Lung (tissue), 12 donors: ENCODE results near the gene VASN. TPM values are rescaled to one million over a fixed set of nuclear protein-coding genes. Genes with fewer than 3 reads are reported as not detected.

Experiments
- ATAC-seq: fragments of 200-7000 bp; cut with Tn5 transposase; one replicate; pipeline ENCODE4 v1.9.1; 2020; ENCODE audit warnings: moderate number of reproducible peaks; ENCODE audit not compliant: insufficient read depth, low FRiP score
- DNase-seq, 3 donors: peaks; one replicate each; pipeline ENCODE4 v3.0.0-alpha.2; 2013 to 2017
- H3K27ac ChIP-seq, 2 donors: one replicate each; pipeline ENCODE4 v1.5.1; 2013; ENCODE audit warnings: mild to moderate bottlenecking in 2 of 2, moderate library complexity in 2 of 2, control low read depth in 1 of 2, inconsistent platforms in 1 of 2, low read depth in 1 of 2, low read length in 1 of 2
- H3K27me3 ChIP-seq, 3 donors: one replicate each; pipeline ENCODE4 v1.5.1; 2013; ENCODE audit warnings: low read length in 2 of 3; ENCODE audit not compliant: control insufficient read depth in 3 of 3, insufficient read depth in 3 of 3
- H3K36me3 ChIP-seq, 4 donors: one replicate each; pipeline ENCODE4 v1.5.1; 2013; ENCODE audit warnings: low read length in 4 of 4, mild to moderate bottlenecking in 1 of 4, moderate library complexity in 1 of 4; ENCODE audit not compliant: control insufficient read depth in 4 of 4, insufficient read depth in 4 of 4
- H3K4me1 ChIP-seq, 5 donors: one replicate each; pipeline ENCODE4 v1.5.1; 2013; ENCODE audit warnings: low read length in 5 of 5, mild to moderate bottlenecking in 2 of 5, moderate library complexity in 1 of 5; ENCODE audit not compliant: control insufficient read depth in 5 of 5, insufficient read depth in 5 of 5
- H3K4me3 ChIP-seq: one replicate; pipeline ENCODE4 v1.5.1; 2013; ENCODE audit warnings: mild to moderate bottlenecking, control low read depth, moderate library complexity
- H3K9ac ChIP-seq, 2 donors: one replicate each; pipeline ENCODE4 v1.5.1; 2013; ENCODE audit warnings: low read length in 2 of 2, control low read depth in 1 of 2; ENCODE audit not compliant: insufficient read depth in 1 of 2
- H3K9me3 ChIP-seq, 4 donors: one replicate each; pipeline ENCODE4 v1.5.1; 2013; ENCODE audit warnings: low read length in 3 of 4, mild to moderate bottlenecking in 1 of 4, moderate library complexity in 1 of 4; ENCODE audit not compliant: control insufficient read depth in 4 of 4, insufficient read depth in 3 of 4
- WGBS, 2 donors: extraction: QIAGEN DNeasy Blood & Tissue Kit; methylation state at CpG; one replicate each; pipeline ENCODE4 v1.1.7; 2013; 5-methylcytosine and 5-hydroxymethylcytosine counted together
- polyA plus RNA-seq, 2 donors: library from polyadenylated mRNA; stranded (reverse); fragments of 200-250 nt; gene quantifications; one replicate each; pipeline ENCODE4 v1.2.1, GENCODE V29; 2013
- total RNA-seq, 2 donors: library from RNA; depleted of rRNA in 1 of 2; stranded (reverse); fragments of >200 nt in 1 of 2; gene quantifications; one replicate each; pipeline ENCODE4 v1.2.1, GENCODE V29; 2014 to 2021
- TF ChIP-seq, protein P1 (sequence below): IDR thresholded peaks from 2 replicates; pipeline ENCODE4 v1.5.1; 2012; ENCODE audit warnings: mild to moderate bottlenecking; ENCODE audit errors: control extremely low read depth, extremely low read depth
- donor health status: control.
- donor health status: control.
- donor health status: Bipolar disorder and iron deficiency.
- donor health status: healthy.
- donor health status: DM: yes; HTN: yes; CAD: no.

Gene VASN
- total and polyA plus RNA-seq, 4 donors = 18.8 to 42.9 (median 31.3) TPM

DNA sequence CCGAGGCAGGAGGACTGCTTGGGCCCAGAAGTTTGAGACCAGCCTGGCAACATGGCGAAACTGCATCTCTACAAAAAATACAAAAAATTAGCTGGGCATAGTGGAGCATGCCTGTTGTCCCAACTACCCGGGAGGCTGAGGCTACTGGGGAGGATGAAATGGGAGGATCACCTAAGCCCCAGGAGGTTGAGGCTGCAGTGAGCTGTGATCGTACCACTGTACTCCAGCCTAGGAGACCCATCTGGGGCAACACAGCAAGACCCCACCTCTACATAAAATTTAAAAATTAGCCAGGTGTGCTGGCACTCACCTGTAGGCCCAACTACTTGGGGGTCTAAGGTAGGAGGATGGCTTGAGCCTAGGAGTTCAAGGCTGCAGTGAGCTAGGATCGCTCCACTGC is 22.3 kb upstream of the VASN start:
- DNase-seq (no peak), ATAC-seq (no peak)
- no peak overlapping the region for H3K9ac ChIP-seq
- H3K4me1 ChIP-seq = peaks cover 0 to 12% (median 0%) of the 10 kb centered on the region in 5 donors
- H3K4me3 ChIP-seq = no peak overlapping the region
- TF ChIP-seq, protein P1, sequence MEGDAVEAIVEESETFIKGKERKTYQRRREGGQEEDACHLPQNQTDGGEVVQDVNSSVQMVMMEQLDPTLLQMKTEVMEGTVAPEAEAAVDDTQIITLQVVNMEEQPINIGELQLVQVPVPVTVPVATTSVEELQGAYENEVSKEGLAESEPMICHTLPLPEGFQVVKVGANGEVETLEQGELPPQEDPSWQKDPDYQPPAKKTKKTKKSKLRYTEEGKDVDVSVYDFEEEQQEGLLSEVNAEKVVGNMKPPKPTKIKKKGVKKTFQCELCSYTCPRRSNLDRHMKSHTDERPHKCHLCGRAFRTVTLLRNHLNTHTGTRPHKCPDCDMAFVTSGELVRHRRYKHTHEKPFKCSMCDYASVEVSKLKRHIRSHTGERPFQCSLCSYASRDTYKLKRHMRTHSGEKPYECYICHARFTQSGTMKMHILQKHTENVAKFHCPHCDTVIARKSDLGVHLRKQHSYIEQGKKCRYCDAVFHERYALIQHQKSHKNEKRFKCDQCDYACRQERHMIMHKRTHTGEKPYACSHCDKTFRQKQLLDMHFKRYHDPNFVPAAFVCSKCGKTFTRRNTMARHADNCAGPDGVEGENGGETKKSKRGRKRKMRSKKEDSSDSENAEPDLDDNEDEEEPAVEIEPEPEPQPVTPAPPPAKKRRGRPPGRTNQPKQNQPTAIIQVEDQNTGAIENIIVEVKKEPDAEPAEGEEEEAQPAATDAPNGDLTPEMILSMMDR = no peak
- 95 to 96% methylated on average over 5 of the region's 5 CpGs for WGBS, 2 donors
- H3K36me3 ChIP-seq = peaks cover 0 to 2% (median 0%) of the 10 kb centered on the region in 4 donors
- no peaks in the 10 kb centered on the region for H3K27me3 ChIP-seq
- no peak overlapping the region for H3K27ac ChIP-seq
- H3K9me3 ChIP-seq = no peaks in the 10 kb centered on the region

DNA sequence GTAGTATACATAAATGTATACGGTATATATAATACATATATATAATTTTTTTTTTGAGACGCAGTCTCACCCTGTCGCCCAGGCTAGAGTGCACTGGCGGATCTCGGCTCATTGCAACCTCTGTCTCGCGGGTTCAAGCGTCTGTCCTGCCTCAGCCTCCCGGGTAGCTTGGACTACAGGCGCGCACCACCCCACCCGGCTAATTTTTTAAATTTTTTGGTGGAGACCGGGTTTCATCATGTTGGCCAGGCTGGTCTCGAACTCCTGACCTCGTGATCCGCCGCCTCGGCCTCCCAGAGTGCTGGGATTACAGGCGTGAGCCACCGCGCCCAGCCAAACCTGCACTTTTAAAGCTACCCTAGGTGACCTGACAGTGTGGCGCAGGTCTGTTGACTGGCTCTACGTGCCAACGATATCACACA is 21.3 kb upstream of the VASN start:
- Histone ChIP-seq H3K9me3 (no peaks in the 10 kb centered on the region), H3K4me3 (peak overlapping the region; percentile 77), H3K4me1 (peaks cover 0 to 12% (median 0%) of the 10 kb centered on the region in 5 donors), H3K27ac (peak overlapping the region; percentile 80 to 88), H3K27me3 (no peaks in the 10 kb centered on the region), H3K36me3 (peaks cover 0 to 9% (median 0%) of the 10 kb centered on the region in 4 donors), H3K9ac (no peak overlapping the region)
- no peak for DNase-seq
- TF ChIP-seq, protein P1 = no peak
- no peak for ATAC-seq
- WGBS, 2 donors = 31 to 33% methylated on average over 24 of the region's 24 CpGs

DNA sequence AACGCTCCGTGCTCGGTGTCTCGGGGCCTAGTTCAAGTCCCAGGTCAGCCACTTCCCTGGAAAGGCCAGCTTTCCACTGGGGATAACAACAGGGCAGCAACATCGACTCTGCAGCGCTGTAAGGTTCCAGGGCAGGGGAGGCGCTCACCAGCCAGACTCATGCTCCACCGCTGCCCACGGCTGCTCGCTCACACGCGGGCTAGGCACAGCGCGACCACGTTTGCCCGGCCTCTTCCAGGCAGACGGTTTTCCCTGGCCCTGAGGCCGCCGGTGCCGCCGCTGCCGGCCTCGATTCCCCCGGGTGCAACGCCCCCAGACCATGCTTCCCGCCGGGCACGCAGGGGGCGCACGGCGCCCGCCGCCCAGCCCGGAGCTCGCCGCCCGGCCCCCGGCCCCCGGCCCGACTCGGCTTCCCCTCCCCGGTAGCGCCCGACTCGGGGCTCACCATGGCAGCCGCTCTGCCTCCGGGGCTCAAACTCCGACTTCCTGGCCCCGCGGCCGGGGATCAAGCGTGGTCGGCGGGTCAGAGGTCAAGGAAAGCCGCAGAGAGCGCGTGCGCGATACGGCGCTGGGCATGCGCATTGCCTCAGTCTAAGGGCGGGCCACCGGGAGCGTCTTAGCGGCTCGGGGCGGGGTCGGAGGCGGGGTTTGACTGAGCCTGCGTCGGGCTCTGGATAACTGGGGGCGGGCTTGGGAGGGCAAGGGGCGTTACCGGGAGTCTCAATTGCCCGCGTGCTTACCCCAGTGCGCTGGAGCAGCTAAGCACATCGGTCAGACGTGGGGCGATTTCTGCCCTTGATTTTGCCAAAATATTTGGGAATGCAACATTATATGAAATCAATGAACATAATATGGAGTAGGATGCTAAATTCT is 20.6 kb upstream of the VASN start, which contains the start of gene PAM16:
TSS of gene PAM16 (minus strand) at position 535 of the 873 bp plus-strand sequence. CDS start at position 448, 87 bp downstream.
- Histone ChIP-seq H3K9me3 (no peaks in the 10 kb centered on the region), H3K9ac (no peak within 1 kb of the TSS), H3K36me3 (peaks cover 0 to 9% (median 0%) of the 10 kb centered on the region in 4 donors), H3K27me3 (no peaks in the 10 kb centered on the region), H3K4me3 (peak within 1 kb of the TSS; percentile 77), H3K4me1 (peaks cover 0 to 12% (median 0%) of the 10 kb centered on the region in 5 donors), H3K27ac (peak within 1 kb of the TSS; percentile 80 to 88)
- WGBS, 2 donors = 0% methylated on average over 77 to 81 of the region's 81 CpGs
- peak; percentile 95 for ATAC-seq
- peak; percentile 95 to 97 (median 97) for DNase-seq
- TF ChIP-seq, protein P1 = no peak
